Prostate gland (tissue), 2 donors: Measurements from ENCODE around the gene GAB3.
"Not testable (repeated sequence)": the region's sequence is repeated elsewhere in the genome, so short reads cannot be mapped to it uniquely, and the experiment has no call there.

Experiments used
- POLR2A ChIP-seq: fragments of 450-650 bp; IDR thresholded peaks from one replicate; pipeline ENCODE4 v1.6.1; 2016; ENCODE audit warnings: antibody characterized with exemption, mild to moderate bottlenecking
- TF ChIP-seq, protein P1 (sequence below), 4 experiments: fragments of 200-600 bp in 2 of 4; fragments of 450-650 bp in 2 of 4; sonication (generic) in 2 of 4; IDR thresholded peaks; 1 replicate in 3 of 4; 2 replicates in 1 of 4; pipeline ENCODE4 v1.5.1; 2016 to 2019; ENCODE audit warnings: antibody characterized with exemption in 4 of 4, mild to moderate bottlenecking in 2 of 4, moderate library complexity in 2 of 4

DNA sequence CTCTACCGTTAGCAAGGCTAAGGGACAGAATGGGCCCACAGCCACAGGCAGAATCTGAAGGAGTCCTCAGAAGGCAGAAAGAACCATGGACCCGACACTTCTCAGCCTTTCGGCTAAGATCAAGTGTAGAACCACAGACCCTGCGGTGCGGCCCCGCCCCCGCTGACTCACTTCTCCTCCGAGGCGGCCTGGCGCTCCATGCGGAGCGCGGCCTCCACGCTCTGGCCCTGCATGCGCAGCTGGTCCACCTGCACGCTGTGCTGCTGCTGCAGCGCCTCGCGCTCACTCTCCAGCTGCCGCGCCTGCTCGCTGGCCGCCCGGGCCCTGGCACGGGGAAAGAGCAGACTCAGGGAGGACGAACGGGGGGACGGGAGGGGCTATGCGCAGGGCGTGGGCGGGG, 107.2 kb downstream of the GAB3 start:
- TF ChIP-seq, protein P1, sequence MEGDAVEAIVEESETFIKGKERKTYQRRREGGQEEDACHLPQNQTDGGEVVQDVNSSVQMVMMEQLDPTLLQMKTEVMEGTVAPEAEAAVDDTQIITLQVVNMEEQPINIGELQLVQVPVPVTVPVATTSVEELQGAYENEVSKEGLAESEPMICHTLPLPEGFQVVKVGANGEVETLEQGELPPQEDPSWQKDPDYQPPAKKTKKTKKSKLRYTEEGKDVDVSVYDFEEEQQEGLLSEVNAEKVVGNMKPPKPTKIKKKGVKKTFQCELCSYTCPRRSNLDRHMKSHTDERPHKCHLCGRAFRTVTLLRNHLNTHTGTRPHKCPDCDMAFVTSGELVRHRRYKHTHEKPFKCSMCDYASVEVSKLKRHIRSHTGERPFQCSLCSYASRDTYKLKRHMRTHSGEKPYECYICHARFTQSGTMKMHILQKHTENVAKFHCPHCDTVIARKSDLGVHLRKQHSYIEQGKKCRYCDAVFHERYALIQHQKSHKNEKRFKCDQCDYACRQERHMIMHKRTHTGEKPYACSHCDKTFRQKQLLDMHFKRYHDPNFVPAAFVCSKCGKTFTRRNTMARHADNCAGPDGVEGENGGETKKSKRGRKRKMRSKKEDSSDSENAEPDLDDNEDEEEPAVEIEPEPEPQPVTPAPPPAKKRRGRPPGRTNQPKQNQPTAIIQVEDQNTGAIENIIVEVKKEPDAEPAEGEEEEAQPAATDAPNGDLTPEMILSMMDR (IDR thresholded peaks at IDR 0.05): not testable (repeated sequence)
- TF ChIP-seq POLR2A: not testable (repeated sequence)
